Caki2 (cell line): Measurements from ENCODE around the gene DAP. TPM values are rescaled to one million over a fixed set of nuclear protein-coding genes. Genes with fewer than 3 reads are reported as not detected.
"Not testable (repeated sequence)": the region's sequence is repeated elsewhere in the genome, so short reads cannot be mapped to it uniquely, and the experiment has no call there.

Source experiments
- DNase-seq: peaks from one replicate; pipeline ENCODE4 v3.0.0-alpha.2; 2015; ENCODE audit warnings: low read depth
- in situ Hi-C: cut with HindIII; loops from 2 replicates; pipeline ENCODE4 v1.10.0; 2016; ENCODE audit warnings: low sequenced_read_pairs, low pct_unique_long_range_greater_than_20kb, mixed read lengths
- total RNA-seq: library from RNA; depleted of rRNA; stranded (reverse); fragments of >200 nt; shearing (Covaris generic); gene quantifications from 2 replicates; pipeline ENCODE4 v1.2.3, GENCODE V29; 2014; ENCODE audit warnings: low replicate concordance

Gene DAP
- total RNA-seq, 1 experiment from 2014 or later, result 10.5 TPM

- in situ Hi-C loops, result no loop called here
- no peak for DNase-seq
These were observed 37.5 kb downstream of the DAP start for GRCh38 chr5:10723514-10723913.

- in situ Hi-C loops, DNase-seq: not testable (repeated sequence)
These were observed 40.3 kb downstream of the DAP start for GRCh38 chr5:10720766-10721165.

- DNase-seq, result peak; percentile 80
These were observed 41.1 kb downstream of the DAP start for GRCh38 chr5:10719965-10720364.

GRCh38 chr5:10718617-10719016 lies 42.4 kb downstream of the DAP start:
- in situ Hi-C loops, DNase-seq: not testable (repeated sequence)

More at GRCh38 chr5:10719965-10720364, 41.1 kb downstream of the DAP start:
- in situ Hi-C loops, result no loop called here

GRCh38 chr5:10716825-10717224 lies 44.2 kb downstream of the DAP start:
- in situ Hi-C loops, DNase-seq: not testable (repeated sequence)

- DNase-seq, result no peak
- in situ Hi-C loops, result no loop called here
These were observed 45.3 kb downstream of the DAP start for GRCh38 chr5:10715605-10716290.

GRCh38 chr5:10712574-10713366 lies 48.3 kb downstream of the DAP start:
- in situ Hi-C loops, result no loop called here
- no peak for DNase-seq

- in situ Hi-C loops, result no loop called here
- no peak for DNase-seq
These were observed 49.5 kb downstream of the DAP start for GRCh38 chr5:10711562-10711961.

GRCh38 chr5:10710513-10711128 lies 50.4 kb downstream of the DAP start:
- no peak for DNase-seq
- in situ Hi-C loops, result no loop called here

GRCh38 chr5:10709933-10710332 lies 51.1 kb downstream of the DAP start:
- DNase-seq, result no peak

GRCh38 chr5:10709409-10709808 lies 51.6 kb downstream of the DAP start:
- no peak for DNase-seq
- in situ Hi-C loops, result no loop called here

More at GRCh38 chr5:10709933-10710332, 51.1 kb downstream of the DAP start:
- in situ Hi-C loops, result no loop called here

GRCh38 chr5:10708189-10708944 lies 52.7 kb downstream of the DAP start:
- in situ Hi-C loops, result no loop called here
- no peak for DNase-seq

- no peak for DNase-seq
- in situ Hi-C loops, result no loop called here
These were observed 53.6 kb downstream of the DAP start for GRCh38 chr5:10707198-10708142.

GRCh38 chr5:10706326-10706725 lies 54.7 kb downstream of the DAP start:
- DNase-seq, result no peak
- in situ Hi-C loops, result no loop called here

GRCh38 chr5:10705747-10706146 lies 55.3 kb downstream of the DAP start:
- in situ Hi-C loops, result no loop called here
- no peak for DNase-seq

GRCh38 chr5:10704949-10705621 lies 55.9 kb downstream of the DAP start:
- in situ Hi-C loops, result no loop called here
- no peak for DNase-seq

- in situ Hi-C loops, result no loop called here
- no peak for DNase-seq
These were observed 57.4 kb downstream of the DAP start for GRCh38 chr5:10703676-10704075.
